Stimulated activated naive CD8-positive, alpha-beta T cell treated with anti-CD3 and anti-CD28 coated beads, Interleukin-15, amount 100 ng/mL, for 72 hours (primary cell): ENCODE data around the gene RBM6.
A peak's percentile ranks its signal among the peaks of the same experiment; 100 is the strongest.

Experiments
- ATAC-seq: fragments of 150-1000 bp; cut with Tn5 transposase; 2 replicates; pipeline ENCODE4 v1.10.0; 2021; ENCODE audit warnings: mild to moderate bottlenecking, moderate library complexity
- DNase-seq, 2 donors: peaks; one replicate each; pipeline ENCODE4 v3.0.0; 2021 to 2022
- H3K27ac Mint-ChIP-seq, 2 donors: one replicate each; pipeline ENCODE4 v1.8.0; 2022; ENCODE audit warnings: mild to moderate bottlenecking in 2 of 2, mixed read lengths in 2 of 2, moderate library complexity in 2 of 2
- H3K27me3 Mint-ChIP-seq: one replicate; pipeline ENCODE4 v1.8.0; 2022; ENCODE audit warnings: mixed read lengths
- H3K4me1 Mint-ChIP-seq: one replicate; pipeline ENCODE4 v1.8.0; 2022; ENCODE audit warnings: mild to moderate bottlenecking, mixed read lengths
- H3K4me3 Mint-ChIP-seq, 2 donors: one replicate each; pipeline ENCODE4 v1.8.0; 2022; ENCODE audit warnings: mild to moderate bottlenecking in 2 of 2, mixed read lengths in 2 of 2, moderate library complexity in 1 of 2
- H3K9me3 Mint-ChIP-seq, 2 donors: one replicate each; pipeline ENCODE4 v1.8.0; 2022; ENCODE audit warnings: mixed read lengths in 2 of 2

RBM6 gene

DNA sequence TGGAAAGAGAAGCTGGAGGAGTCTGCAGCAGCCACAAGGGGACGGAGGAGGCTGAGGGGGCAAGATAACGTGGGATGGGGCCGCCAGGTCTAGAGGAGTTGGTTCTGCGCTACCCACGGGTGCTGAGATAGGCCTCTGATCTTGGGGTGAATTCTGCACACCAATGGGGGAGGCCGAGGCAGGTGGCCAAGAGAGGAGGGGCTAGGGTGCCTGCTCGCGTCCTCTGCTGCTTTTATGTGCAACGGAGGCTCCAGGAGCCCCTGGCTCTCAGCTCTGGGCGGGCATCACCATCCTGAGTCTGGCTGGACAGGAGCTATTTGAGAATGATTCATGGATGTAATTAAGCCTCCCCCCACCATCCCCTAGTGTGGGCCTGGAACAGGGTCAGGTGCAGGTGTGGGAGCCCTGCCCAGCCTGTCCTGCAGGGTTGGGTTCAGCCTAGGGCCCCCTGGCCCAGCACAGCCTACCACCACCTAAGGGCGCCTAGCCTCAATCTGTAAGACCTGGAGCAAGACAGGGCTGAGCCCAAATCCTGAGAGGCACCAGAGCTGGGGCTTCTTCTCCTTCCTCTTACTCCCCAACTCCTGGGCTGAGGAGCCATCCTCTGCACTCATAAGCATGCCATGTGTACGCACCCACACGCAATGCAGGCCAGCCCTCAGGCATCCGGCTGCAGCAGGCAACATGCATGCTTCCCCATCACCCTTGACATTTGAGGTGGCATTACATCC is 182.9 kb downstream of the RBM6 start:
- H3K9me3 Mint-ChIP-seq: no peaks in the 10 kb centered on the region
- H3K27ac Mint-ChIP-seq: peak overlapping the region in 1 of 2 donors; percentile 93
- no peak for DNase-seq
- H3K4me1 Mint-ChIP-seq: no peaks in the 10 kb centered on the region
- no peaks in the 10 kb centered on the region for H3K27me3 Mint-ChIP-seq
- no peak overlapping the region for H3K4me3 Mint-ChIP-seq
- ATAC-seq: peak; percentile 14

DNA sequence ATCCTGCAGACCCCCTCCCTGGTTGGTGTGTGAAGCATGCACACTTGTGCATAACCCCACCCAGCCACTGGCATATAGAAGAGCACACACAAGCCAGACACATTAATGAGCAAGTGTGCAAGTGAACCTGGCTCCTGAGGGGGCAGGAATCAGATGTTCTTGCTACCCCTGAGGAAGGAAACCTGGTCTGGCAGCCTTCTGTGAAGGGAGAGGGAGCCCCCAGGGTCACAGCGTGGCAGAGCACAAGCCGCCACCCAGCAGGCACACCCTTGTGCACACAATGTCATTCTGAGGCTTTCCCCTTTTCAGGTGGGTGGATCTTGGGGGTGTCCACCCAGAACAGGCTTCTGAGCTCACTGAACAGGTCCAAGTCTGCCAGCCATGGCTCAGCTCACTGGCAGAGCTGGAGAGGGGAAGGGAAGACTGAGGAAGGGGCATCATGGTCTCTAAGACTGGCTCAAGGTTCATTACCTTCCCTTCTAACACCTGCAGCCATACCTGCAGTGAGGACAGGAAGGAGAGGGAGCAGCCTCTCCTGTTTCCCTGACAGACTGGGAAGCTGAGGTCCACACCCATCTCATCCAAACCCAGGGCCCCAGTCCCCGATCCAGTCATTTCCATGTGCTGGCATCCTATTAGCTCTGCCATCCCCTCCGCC is 183.6 kb downstream of the RBM6 start:
- DNase-seq (no peak), ATAC-seq (no peak)
- Mint-ChIP-seq H3K9me3 (no peaks in the 10 kb centered on the region), H3K4me1 (no peaks in the 10 kb centered on the region), H3K27me3 (no peaks in the 10 kb centered on the region), H3K4me3 (no peak overlapping the region), H3K27ac (peak overlapping the region in 1 of 2 donors; percentile 63)

DNA sequence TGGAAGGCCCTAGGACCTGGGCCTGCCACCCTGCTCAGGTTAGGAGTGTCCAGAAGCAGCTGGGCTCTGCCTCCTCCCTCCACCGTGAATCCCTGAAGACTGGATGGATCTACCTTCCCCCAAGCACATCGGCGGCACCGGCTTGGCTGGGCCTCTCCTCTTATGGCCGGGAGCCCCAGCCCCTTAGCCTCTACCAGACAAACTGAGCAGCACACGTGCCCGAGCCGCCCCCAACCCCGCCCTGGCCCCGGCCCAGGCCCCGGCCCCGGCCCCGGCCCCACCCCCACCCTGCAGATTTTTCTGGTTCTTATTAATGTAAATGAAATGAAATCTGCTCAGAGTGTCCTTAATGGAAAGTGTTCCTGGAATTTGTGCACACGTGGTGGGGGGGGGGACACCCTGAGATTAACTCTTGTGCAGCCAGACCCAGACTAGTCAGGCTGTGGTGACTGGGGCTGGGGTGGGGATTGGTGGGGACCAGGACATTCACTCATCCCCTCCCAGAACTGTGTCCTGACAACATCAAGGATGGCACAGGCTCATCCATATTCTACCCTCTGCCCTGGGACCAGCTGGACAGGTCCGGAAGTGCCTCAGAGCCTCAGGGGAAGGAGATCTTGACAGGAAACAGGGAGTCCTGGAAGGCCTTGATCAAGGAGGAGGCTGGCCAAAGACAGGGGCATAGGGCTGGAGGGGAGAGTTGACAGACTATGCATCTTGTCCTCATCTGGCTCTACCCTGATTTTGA is 184.3 kb downstream of the RBM6 start:
- ATAC-seq: no peak
- H3K9me3 Mint-ChIP-seq: no peaks in the 10 kb centered on the region
- H3K4me3 Mint-ChIP-seq: no peak overlapping the region
- peak overlapping the region in 1 of 2 donors; percentile 81 for H3K27ac Mint-ChIP-seq
- DNase-seq: no peak
- H3K27me3 Mint-ChIP-seq: no peaks in the 10 kb centered on the region
- H3K4me1 Mint-ChIP-seq: no peaks in the 10 kb centered on the region

DNA sequence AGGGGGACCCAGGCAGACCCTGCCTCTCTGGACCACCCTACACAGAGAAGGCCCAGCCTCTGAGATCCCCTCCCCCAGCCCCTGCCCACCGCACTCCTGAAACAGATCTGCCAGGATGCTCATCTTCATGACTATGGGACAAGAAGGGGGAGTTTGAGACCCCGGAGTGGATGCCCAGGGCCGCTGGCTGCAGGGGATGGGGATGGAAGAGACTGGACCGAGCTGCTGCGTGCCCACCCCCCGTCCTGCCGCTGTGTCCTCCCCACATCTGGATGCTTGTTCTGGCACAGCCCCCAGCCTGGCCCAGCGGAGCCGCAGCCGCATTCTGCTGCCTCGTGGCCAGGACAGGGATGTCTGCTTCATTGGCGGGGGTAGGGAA is 184.8 kb downstream of the RBM6 start:
- ATAC-seq: no peak
- Mint-ChIP-seq H3K4me1 (no peaks in the 10 kb centered on the region), H3K9me3 (no peaks in the 10 kb centered on the region), H3K27me3 (no peaks in the 10 kb centered on the region), H3K4me3 (no peak overlapping the region), H3K27ac (peak overlapping the region in 1 of 2 donors; percentile 81)
- no peak for DNase-seq

DNA sequence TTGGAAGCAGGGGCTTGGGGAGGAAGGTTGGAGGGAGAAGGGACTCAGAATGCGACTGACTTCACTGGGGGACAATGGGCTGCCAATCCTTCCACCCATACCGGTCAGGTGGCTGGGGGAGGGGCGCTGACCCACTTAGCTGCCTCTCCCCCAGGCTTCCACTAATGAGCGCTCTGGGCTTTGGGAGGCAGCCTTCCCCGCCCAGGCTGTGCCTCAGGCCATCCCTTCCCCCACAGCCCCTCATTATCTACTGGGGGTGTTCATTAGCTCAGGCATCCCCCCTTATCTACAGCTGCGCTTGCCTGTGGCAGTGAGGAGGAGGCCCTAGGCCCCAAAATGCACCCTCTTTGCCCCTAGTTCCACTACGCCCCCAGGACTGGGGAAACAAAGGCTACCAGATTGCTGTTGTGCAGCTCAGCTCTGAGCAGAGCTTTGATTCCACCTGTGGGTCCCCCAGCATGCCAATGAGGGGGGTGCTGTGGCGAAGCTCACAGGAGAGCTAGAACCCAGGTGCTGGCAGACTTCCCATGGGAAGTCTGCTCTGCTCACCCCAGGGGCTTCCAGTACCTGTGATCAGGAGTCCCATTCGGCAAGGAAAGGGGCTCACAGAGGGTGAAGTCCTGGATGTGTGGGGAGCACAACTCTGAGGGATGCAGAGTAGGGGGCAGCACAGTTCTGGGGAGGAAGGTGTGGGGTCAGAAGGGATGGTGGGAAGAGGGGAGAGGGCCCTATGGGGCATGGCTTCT is 185.8 kb downstream of the RBM6 start:
- peak overlapping the region; percentile 19 to 86 for H3K27ac Mint-ChIP-seq
- H3K27me3 Mint-ChIP-seq: no peaks in the 10 kb centered on the region

DNA sequence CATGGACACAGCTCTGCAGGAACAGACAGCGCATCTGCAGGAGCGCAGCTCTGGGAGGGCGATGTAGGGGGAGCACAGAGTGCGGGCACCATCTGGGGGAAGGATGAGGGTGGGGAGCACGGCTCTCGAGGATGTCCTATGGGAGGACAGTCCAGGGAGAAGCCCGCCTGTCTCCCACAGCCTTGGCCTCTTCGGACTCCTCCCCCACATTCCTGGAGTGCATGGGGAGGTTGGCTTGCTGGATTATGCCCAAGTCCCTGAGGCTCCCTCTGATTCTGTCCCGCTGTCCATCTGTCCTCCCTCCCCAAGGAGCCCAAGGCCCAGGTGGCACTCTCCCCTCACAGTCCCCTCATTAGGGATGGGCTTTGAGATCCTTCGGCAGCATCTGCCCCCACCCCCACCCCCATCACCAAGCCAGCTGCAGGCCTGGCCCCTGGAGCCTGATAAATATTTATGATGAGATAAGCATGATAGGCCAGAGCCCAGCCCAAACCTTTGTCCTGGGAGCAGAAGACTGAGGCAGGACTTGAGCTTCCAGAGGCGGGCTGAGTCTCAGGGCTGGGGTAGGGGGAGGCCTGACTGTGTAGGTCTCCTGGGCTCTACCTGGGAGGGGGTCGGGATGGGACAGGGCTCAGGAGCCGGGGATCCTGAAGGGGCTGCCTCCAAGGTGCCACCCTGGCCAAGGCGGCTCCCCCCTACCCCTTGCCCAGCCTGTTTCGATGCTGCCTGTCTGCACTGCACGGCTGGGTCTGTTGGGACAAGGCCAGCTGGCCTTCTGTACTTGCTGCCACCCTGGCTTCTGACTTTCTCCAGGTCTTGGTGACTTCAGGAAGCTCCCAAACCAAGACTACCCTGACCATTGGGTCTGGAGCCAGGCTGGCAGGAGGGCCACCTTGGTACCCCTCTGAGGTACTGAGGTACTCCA is 186.6 kb downstream of the RBM6 start:
- no peak for DNase-seq
- Mint-ChIP-seq H3K27me3 (no peaks in the 10 kb centered on the region), H3K9me3 (no peaks in the 10 kb centered on the region), H3K4me3 (no peak overlapping the region), H3K4me1 (no peaks in the 10 kb centered on the region), H3K27ac (peak overlapping the region in 1 of 2 donors; percentile 25)
- ATAC-seq: no peak

More for the DNA sequence above, 185.8 kb downstream of the RBM6 start:
- Mint-ChIP-seq H3K9me3 (no peaks in the 10 kb centered on the region), H3K4me3 (no peak overlapping the region), H3K4me1 (no peaks in the 10 kb centered on the region)
- DNase-seq (no peak), ATAC-seq (no peak)
